C4-2B (cell line): Measurements from ENCODE around the gene PMFBP1.

ENCODE experiments used
- H3K27ac ChIP-seq: fragments of 450-650 bp; 2 replicates; pipeline ENCODE4 v1.5.1; 2017
- CTCF ChIP-seq: fragments of 450-650 bp; conservative IDR thresholded peaks from 2 replicates; pipeline ENCODE4 v1.5.1; 2017; ENCODE audit warnings: mild to moderate bottlenecking
- ZFX ChIP-seq: fragments of 450-650 bp; IDR thresholded peaks from 2 replicates; pipeline ENCODE4 v1.6.1; 2017

The PMFBP1 gene

GRCh38 chr16:72131036-72131435 lies 40.9 kb downstream of the PMFBP1 start:
- no peak for TF ChIP-seq CTCF
- TF ChIP-seq ZFX, result no peak
- no peak overlapping the region for H3K27ac ChIP-seq

- H3K27ac ChIP-seq, result no peak overlapping the region
- TF ChIP-seq CTCF (no peak), ZFX (no peak)
These were observed 41.8 kb downstream of the PMFBP1 start for GRCh38 chr16:72129976-72130656.

- TF ChIP-seq ZFX (no peak), CTCF (no peak)
- no peak overlapping the region for H3K27ac ChIP-seq
These were observed 43.3 kb downstream of the PMFBP1 start for GRCh38 chr16:72128701-72129100.

- no peak overlapping the region for H3K27ac ChIP-seq
- TF ChIP-seq CTCF (no peak), ZFX (no peak)
These were observed 45.6 kb downstream of the PMFBP1 start for GRCh38 chr16:72126429-72126765.

- H3K27ac ChIP-seq, result no peak overlapping the region
- TF ChIP-seq CTCF, result no peak
- TF ChIP-seq ZFX, result no peak
These were observed 46.1 kb downstream of the PMFBP1 start for GRCh38 chr16:72125635-72126428.

- TF ChIP-seq CTCF (peak; percentile 85), ZFX (no peak)
- H3K27ac ChIP-seq, result no peak overlapping the region
These were observed 47.0 kb downstream of the PMFBP1 start for GRCh38 chr16:72124761-72125634.
